K562 (cell line): ENCODE results near the gene C2CD2L. TPM values are rescaled to one million over a fixed set of nuclear protein-coding genes. Genes with fewer than 3 reads are reported as not detected.
A peak's percentile ranks its signal among the peaks of the same experiment; 100 is the strongest.

ENCODE experiments used
- ATAC-seq: fragments of 200-7000 bp; cut with Tn5 transposase; 3 replicates; pipeline ENCODE4 v1.9.1; 2020; ENCODE audit warnings: moderate library complexity
- BruUV-seq: library from RNA; stranded (reverse); fragments of 400-500 nt; replicated peaks from 2 replicates; lab custom pipeline; 2021; lab: Mats Ljungman, UMichigan
- CTCF ChIA-PET: fragments of 300-600 bp; formaldehyde crosslinking; extraction: SDS; loops from one replicate; lab custom pipeline; 2021; ENCODE audit warnings: low intra/inter-chr PET ratio; lab: Yijun Ruan, JAX
- POLR2A ChIA-PET: fragments of 300-600, 350-650 bp; sonication (Branson Sonifier 250); formaldehyde crosslinking; extraction: SDS; loops from one replicate; lab custom pipeline; 2021; ENCODE audit warnings: antibody characterized with exemption, inconsistent platforms; lab: Yijun Ruan, JAX
- DNase-seq, 4 experiments: peaks; one replicate each; pipeline versions ENCODE4 v3.0.0 to v3.0.0-alpha.2; 2011 to 2018; ENCODE audit warnings: low spot score in 3 of 4, mixed read lengths in 3 of 4; ENCODE audit errors: extremely low read depth in 1 of 4
- FAIRE-seq: peaks from 2 replicates; lab custom pipeline; 2011; peaks lifted over from hg19 to GRCh38; lab: Jason Lieb, UNC
- H2AFZ ChIP-seq: 2 replicates; pipeline ENCODE4 v1.6.0; 2011; ENCODE audit warnings: low read depth, low read length, control low read depth, inconsistent platforms
- H3K27ac ChIP-seq: fragments of 200-600 bp; 3 replicates; pipeline ENCODE4 v1.8.0; 2011; ENCODE audit warnings: low read depth, mild to moderate bottlenecking, control low read depth, inconsistent platforms, low read length, moderate library complexity, mixed read lengths; ENCODE audit errors: extremely low read depth
- H3K27me3 ChIP-seq, 2 experiments: fragments of 300-600 bp in 1 of 2; 2 replicates in 1 of 2; 3 replicates in 1 of 2; pipeline versions ENCODE4 v1.6.0 to v1.8.0; 2011; ENCODE audit warnings: inconsistent platforms in 2 of 2, low read length in 2 of 2, mild to moderate bottlenecking in 1 of 2, mixed read lengths in 1 of 2, moderate library complexity in 1 of 2; ENCODE audit not compliant: control insufficient read depth in 2 of 2, insufficient read depth in 2 of 2
- H3K36me3 ChIP-seq: fragments of 300-600 bp; 3 replicates; pipeline ENCODE4 v1.8.0; 2011; ENCODE audit warnings: mild to moderate bottlenecking, low read length, inconsistent platforms; ENCODE audit not compliant: control insufficient read depth, insufficient read depth
- H3K4me1 ChIP-seq, 2 experiments: fragments of 200-600 bp in 1 of 2; replicated peaks in 1 of 2; 2 replicates in 1 of 2; 3 replicates in 1 of 2; pipeline versions ENCODE4 v1.5.1 to v1.8.0; 2011; ENCODE audit warnings: inconsistent platforms in 2 of 2, low read length in 2 of 2, mild to moderate bottlenecking in 1 of 2, mixed read lengths in 1 of 2, moderate library complexity in 1 of 2; ENCODE audit not compliant: control insufficient read depth in 2 of 2, insufficient read depth in 2 of 2
- H3K4me2 ChIP-seq: 2 replicates; pipeline ENCODE4 v1.6.1; 2011; ENCODE audit warnings: low read length, control low read depth, inconsistent platforms, mixed read lengths; ENCODE audit not compliant: insufficient read depth
- H3K4me3 ChIP-seq: fragments of 200-600 bp; sonication (generic), shearing (Covaris generic); 2 replicates; pipeline ENCODE4 v1.5.1; 2016; ENCODE audit warnings: control low read depth, inconsistent platforms
- H3K79me2 ChIP-seq: fragments of 200-600 bp; 3 replicates; pipeline ENCODE4 v1.8.0; 2011; ENCODE audit warnings: low read length, inconsistent platforms; ENCODE audit not compliant: control insufficient read depth, insufficient read depth
- H3K9ac ChIP-seq, 2 experiments: 2 replicates each; pipeline versions ENCODE4 v1.6.0 to v1.6.1; 2011; ENCODE audit warnings: low read depth in 2 of 2, low read length in 2 of 2, control low read depth in 1 of 2, inconsistent platforms in 1 of 2, mild to moderate bottlenecking in 1 of 2, mixed read lengths in 1 of 2; ENCODE audit not compliant: insufficient read depth in 1 of 2
- H3K9me1 ChIP-seq: one replicate; pipeline ENCODE4 v1.6.0; 2011; ENCODE audit warnings: inconsistent platforms, mild to moderate bottlenecking, low read length, moderate library complexity; ENCODE audit not compliant: control insufficient read depth, insufficient read depth
- H3K9me3 ChIP-seq: replicated peaks from 2 replicates; pipeline ENCODE4 v1.5.1; 2011; ENCODE audit warnings: low read depth, low read length, inconsistent platforms; ENCODE audit not compliant: control insufficient read depth, insufficient read depth
- H4K20me1 ChIP-seq: replicated peaks from 2 replicates; pipeline ENCODE4 v1.6.1; 2011; ENCODE audit warnings: low read length, inconsistent platforms, mixed read lengths; ENCODE audit not compliant: control insufficient read depth, insufficient read depth
- COPS2 ChIP-seq: fragments of 450-650 bp; conservative IDR thresholded peaks from 2 replicates; pipeline ENCODE4 v1.6.1; 2016; ENCODE audit warnings: mild to moderate bottlenecking, moderate library complexity
- ZBTB8A ChIP-seq: fragments of 450-650 bp; IDR thresholded peaks from 2 replicates; pipeline ENCODE4 v1.6.1; 2018; ENCODE audit warnings: mild to moderate bottlenecking, moderate library complexity; ENCODE audit not compliant: partially characterized antibody
- ZNF507 ChIP-seq: conservative IDR thresholded peaks from 2 replicates; pipeline ENCODE4 v1.6.1; 2017; ENCODE audit warnings: missing genetic modification characterization, missing compliant biosample characterization
- WGBS: fragments of 100-300 bp; shearing (Covaris generic); methylation state at CpG from one replicate; pipeline ENCODE4 v1.1.6; 2016; ENCODE audit warnings: low coverage, mixed read lengths; ENCODE audit not compliant: insufficient coverage; ENCODE audit errors: missing lambda C conversion rate; 5-methylcytosine and 5-hydroxymethylcytosine counted together
- in situ Hi-C: fragments of 300-500 bp; cut with MboI; formaldehyde crosslinking; loops from 4 replicates; pipeline ENCODE4 v1.15.0; 2018; ENCODE audit warnings: inconsistent platforms, mixed read lengths
- intact Hi-C: fragments of 100-400 bp; cut with micrococcal nuclease; formaldehyde crosslinking; loops from 2 replicates; pipeline ENCODE4 v1.14.2; 2022
- polyA plus RNA-seq, 8 experiments: library from polyadenylated mRNA; depleted of rRNA in 4 of 8; stranded (reverse) in 5 of 8; unstranded in 3 of 8; fragments of >200 nt; fragmentation: Nextera tagmentation in 2 of 8; fragmentation: Illumina TruSeq in 1 of 8; extraction: Ambion mirVana in 2 of 8; extraction: Trizol in 1 of 8; gene quantifications; 2 replicates each; pipeline versions ENCODE4 v1.2.1 to v1.2.3, GENCODE V29; 2011 to 2014; ENCODE audit warnings: inconsistent platforms in 1 of 8, missing spikeins in 1 of 8
- total RNA-seq, 7 experiments: library from RNA; depleted of rRNA in 6 of 7; stranded (reverse); fragments of >200 nt in 6 of 7; fragmentation: Illumina TruSeq in 2 of 7; extraction: Trizol in 2 of 7; gene quantifications; 2 replicates each; pipeline versions ENCODE4 v1.2.1 to v1.2.3, GENCODE V29; 2011 to 2021; ENCODE audit warnings: low replicate concordance in 1 of 7
- TF ChIP-seq, protein P1 (sequence below): fragments of 450-650 bp; formaldehyde crosslinking; IDR thresholded peaks from 2 replicates; pipeline ENCODE4 v1.4.0; 2020; ENCODE audit warnings: mild to moderate bottlenecking, moderate library complexity
- TF ChIP-seq, protein P2 (sequence below): fragments of 450-650 bp; formaldehyde crosslinking; IDR thresholded peaks from 2 replicates; pipeline ENCODE4 v1.4.0; 2020; ENCODE audit warnings: mild to moderate bottlenecking, mixed read lengths
- TF ChIP-seq, protein P3 (sequence below): fragments of 450-650 bp; IDR thresholded peaks from 2 replicates; pipeline ENCODE4 v1.6.1; 2016; ENCODE audit warnings: mild to moderate bottlenecking, moderate library complexity
- TF ChIP-seq, protein P4 (sequence below): sonication (generic); formaldehyde crosslinking; IDR thresholded peaks from 2 replicates; pipeline ENCODE4 v1.9.0; 2022; ENCODE audit warnings: mild to moderate bottlenecking, missing genetic modification reagents

The C2CD2L gene
- total and polyA plus RNA-seq, 9 of the 15 experiments (the other 6 are each of a cell fraction or from before 2014, with no cell fraction given), result 0.66 to 41.2 (median 14.8) TPM

DNA sequence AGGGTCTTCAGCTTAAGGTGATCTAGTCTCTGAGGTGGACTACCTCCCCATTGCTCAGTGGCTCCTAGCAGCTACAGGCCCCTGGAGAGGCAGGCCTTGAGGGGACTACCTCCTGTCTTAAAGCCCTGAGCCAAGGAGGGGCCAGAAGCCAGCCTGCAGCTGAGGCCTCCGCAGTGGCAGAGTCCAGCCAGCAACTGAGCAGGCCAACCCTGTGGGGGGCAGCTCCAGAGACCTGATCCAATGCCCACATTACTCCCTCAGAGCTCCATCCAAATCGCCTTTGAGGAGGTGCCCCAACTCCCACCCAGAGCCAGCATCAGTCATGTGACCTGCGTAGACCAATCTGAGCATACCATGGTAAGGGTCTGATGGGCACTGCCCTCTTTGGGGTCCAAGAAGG is 2.7 kb downstream of the C2CD2L start:
- no peaks in the 10 kb centered on the region for H3K9me3 ChIP-seq
- peaks cover 27 to 32% of the 10 kb centered on the region in 2 experiments for H3K4me1 ChIP-seq
- intact Hi-C loops, result loop anchor here (5.0 kb wide), 1 partner anchor 267 kb away; no protein-coding TSS in a partner anchor
- no peak overlapping the region; a peak in 1 of 4 replicates for H3K9ac ChIP-seq
- FAIRE-seq, result no peak
- DNase-seq, result no peak
- H3K4me3 ChIP-seq, result no peak overlapping the region
- peaks cover 18% of the 10 kb centered on the region for H4K20me1 ChIP-seq
- H3K9me1 ChIP-seq, result no peaks in the 10 kb centered on the region
- H2AFZ ChIP-seq, result no peak overlapping the region
- peaks cover 41% of the 10 kb centered on the region for H3K79me2 ChIP-seq
- no peak for ATAC-seq
- in situ Hi-C loops, result no loop called here
- BruUV-seq, result no TSS peak
- 85% methylated on average over 3 of the region's 3 CpGs for WGBS
- ChIA-PET POLR2A (interaction anchor here (0.5 to 5.8 kb wide), 5 partner anchors 9 to 330 kb away, joined by 3 to 75 read pairs (median 6); partner anchors contain the start of gene HINFP), CTCF (no interaction called here)
- H3K27me3 ChIP-seq, result no peaks in the 10 kb centered on the region
- peaks cover 61% of the 10 kb centered on the region for H3K36me3 ChIP-seq
- H3K27ac ChIP-seq, result no peak overlapping the region
- no peak overlapping the region for H3K4me2 ChIP-seq
- TF ChIP-seq, protein P1, sequence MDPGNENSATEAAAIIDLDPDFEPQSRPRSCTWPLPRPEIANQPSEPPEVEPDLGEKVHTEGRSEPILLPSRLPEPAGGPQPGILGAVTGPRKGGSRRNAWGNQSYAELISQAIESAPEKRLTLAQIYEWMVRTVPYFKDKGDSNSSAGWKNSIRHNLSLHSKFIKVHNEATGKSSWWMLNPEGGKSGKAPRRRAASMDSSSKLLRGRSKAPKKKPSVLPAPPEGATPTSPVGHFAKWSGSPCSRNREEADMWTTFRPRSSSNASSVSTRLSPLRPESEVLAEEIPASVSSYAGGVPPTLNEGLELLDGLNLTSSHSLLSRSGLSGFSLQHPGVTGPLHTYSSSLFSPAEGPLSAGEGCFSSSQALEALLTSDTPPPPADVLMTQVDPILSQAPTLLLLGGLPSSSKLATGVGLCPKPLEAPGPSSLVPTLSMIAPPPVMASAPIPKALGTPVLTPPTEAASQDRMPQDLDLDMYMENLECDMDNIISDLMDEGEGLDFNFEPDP (CRISPR knock-in tag), result no peak
- TF ChIP-seq, protein P2, sequence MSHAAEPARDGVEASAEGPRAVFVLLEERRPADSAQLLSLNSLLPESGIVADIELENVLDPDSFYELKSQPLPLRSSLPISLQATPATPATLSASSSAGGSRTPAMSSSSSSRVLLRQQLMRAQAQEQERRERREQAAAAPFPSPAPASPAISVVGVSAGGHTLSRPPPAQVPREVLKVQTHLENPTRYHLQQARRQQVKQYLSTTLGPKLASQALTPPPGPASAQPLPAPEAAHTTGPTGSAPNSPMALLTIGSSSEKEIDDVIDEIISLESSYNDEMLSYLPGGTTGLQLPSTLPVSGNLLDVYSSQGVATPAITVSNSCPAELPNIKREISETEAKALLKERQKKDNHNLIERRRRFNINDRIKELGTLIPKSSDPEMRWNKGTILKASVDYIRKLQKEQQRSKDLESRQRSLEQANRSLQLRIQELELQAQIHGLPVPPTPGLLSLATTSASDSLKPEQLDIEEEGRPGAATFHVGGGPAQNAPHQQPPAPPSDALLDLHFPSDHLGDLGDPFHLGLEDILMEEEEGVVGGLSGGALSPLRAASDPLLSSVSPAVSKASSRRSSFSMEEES (CRISPR knock-in tag), result peak; percentile 76
- TF ChIP-seq, protein P3, sequence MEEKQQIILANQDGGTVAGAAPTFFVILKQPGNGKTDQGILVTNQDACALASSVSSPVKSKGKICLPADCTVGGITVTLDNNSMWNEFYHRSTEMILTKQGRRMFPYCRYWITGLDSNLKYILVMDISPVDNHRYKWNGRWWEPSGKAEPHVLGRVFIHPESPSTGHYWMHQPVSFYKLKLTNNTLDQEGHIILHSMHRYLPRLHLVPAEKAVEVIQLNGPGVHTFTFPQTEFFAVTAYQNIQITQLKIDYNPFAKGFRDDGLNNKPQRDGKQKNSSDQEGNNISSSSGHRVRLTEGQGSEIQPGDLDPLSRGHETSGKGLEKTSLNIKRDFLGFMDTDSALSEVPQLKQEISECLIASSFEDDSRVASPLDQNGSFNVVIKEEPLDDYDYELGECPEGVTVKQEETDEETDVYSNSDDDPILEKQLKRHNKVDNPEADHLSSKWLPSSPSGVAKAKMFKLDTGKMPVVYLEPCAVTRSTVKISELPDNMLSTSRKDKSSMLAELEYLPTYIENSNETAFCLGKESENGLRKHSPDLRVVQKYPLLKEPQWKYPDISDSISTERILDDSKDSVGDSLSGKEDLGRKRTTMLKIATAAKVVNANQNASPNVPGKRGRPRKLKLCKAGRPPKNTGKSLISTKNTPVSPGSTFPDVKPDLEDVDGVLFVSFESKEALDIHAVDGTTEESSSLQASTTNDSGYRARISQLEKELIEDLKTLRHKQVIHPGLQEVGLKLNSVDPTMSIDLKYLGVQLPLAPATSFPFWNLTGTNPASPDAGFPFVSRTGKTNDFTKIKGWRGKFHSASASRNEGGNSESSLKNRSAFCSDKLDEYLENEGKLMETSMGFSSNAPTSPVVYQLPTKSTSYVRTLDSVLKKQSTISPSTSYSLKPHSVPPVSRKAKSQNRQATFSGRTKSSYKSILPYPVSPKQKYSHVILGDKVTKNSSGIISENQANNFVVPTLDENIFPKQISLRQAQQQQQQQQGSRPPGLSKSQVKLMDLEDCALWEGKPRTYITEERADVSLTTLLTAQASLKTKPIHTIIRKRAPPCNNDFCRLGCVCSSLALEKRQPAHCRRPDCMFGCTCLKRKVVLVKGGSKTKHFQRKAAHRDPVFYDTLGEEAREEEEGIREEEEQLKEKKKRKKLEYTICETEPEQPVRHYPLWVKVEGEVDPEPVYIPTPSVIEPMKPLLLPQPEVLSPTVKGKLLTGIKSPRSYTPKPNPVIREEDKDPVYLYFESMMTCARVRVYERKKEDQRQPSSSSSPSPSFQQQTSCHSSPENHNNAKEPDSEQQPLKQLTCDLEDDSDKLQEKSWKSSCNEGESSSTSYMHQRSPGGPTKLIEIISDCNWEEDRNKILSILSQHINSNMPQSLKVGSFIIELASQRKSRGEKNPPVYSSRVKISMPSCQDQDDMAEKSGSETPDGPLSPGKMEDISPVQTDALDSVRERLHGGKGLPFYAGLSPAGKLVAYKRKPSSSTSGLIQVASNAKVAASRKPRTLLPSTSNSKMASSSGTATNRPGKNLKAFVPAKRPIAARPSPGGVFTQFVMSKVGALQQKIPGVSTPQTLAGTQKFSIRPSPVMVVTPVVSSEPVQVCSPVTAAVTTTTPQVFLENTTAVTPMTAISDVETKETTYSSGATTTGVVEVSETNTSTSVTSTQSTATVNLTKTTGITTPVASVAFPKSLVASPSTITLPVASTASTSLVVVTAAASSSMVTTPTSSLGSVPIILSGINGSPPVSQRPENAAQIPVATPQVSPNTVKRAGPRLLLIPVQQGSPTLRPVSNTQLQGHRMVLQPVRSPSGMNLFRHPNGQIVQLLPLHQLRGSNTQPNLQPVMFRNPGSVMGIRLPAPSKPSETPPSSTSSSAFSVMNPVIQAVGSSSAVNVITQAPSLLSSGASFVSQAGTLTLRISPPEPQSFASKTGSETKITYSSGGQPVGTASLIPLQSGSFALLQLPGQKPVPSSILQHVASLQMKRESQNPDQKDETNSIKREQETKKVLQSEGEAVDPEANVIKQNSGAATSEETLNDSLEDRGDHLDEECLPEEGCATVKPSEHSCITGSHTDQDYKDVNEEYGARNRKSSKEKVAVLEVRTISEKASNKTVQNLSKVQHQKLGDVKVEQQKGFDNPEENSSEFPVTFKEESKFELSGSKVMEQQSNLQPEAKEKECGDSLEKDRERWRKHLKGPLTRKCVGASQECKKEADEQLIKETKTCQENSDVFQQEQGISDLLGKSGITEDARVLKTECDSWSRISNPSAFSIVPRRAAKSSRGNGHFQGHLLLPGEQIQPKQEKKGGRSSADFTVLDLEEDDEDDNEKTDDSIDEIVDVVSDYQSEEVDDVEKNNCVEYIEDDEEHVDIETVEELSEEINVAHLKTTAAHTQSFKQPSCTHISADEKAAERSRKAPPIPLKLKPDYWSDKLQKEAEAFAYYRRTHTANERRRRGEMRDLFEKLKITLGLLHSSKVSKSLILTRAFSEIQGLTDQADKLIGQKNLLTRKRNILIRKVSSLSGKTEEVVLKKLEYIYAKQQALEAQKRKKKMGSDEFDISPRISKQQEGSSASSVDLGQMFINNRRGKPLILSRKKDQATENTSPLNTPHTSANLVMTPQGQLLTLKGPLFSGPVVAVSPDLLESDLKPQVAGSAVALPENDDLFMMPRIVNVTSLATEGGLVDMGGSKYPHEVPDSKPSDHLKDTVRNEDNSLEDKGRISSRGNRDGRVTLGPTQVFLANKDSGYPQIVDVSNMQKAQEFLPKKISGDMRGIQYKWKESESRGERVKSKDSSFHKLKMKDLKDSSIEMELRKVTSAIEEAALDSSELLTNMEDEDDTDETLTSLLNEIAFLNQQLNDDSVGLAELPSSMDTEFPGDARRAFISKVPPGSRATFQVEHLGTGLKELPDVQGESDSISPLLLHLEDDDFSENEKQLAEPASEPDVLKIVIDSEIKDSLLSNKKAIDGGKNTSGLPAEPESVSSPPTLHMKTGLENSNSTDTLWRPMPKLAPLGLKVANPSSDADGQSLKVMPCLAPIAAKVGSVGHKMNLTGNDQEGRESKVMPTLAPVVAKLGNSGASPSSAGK, result no peak
- TF ChIP-seq COPS2 (no peak), ZNF507 (no peak), ZBTB8A (no peak)
- TF ChIP-seq, protein P4, sequence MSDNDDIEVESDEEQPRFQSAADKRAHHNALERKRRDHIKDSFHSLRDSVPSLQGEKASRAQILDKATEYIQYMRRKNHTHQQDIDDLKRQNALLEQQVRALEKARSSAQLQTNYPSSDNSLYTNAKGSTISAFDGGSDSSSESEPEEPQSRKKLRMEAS (CRISPR knock-in tag), result no peak
